HepG2 (cell line): ENCODE measurements around the gene GLUD1. TPM values are rescaled to one million over a fixed set of nuclear protein-coding genes. Genes with fewer than 3 reads are reported as not detected.

Experiments used
- AFF4 ChIP-seq: sonication (generic); formaldehyde crosslinking; IDR thresholded peaks from 2 replicates; pipeline ENCODE4 v1.4.0; 2020; ENCODE audit warnings: missing genetic modification reagents
- AGO1 ChIP-seq: fragments of 200-400 bp; formaldehyde crosslinking; IDR thresholded peaks from 2 replicates; pipeline ENCODE4 v1.6.1; 2017; ENCODE audit warnings: mild to moderate bottlenecking, low read depth, low read length, moderate library complexity; ENCODE audit not compliant: poor library complexity, severe bottlenecking
- BCLAF1 ChIP-seq: fragments of 450-650 bp; IDR thresholded peaks from 2 replicates; pipeline ENCODE4 v1.6.1; 2017; ENCODE audit warnings: mild to moderate bottlenecking
- HMGXB3 ChIP-seq: sonication (generic); formaldehyde crosslinking; IDR thresholded peaks from 2 replicates; pipeline ENCODE4 v1.4.0; 2020; ENCODE audit warnings: missing genetic modification reagents, borderline replicate concordance
- HOXD1 ChIP-seq: sonication (generic); formaldehyde crosslinking; IDR thresholded peaks from 2 replicates; pipeline ENCODE4 v1.5.0; 2020; ENCODE audit warnings: missing genetic modification reagents
- POLR2A ChIP-seq, 2 experiments: IDR thresholded peaks; 2 replicates each; pipeline ENCODE4 v1.6.1; 2011; ENCODE audit warnings: low read depth in 2 of 2, low read length in 2 of 2, mild to moderate bottlenecking in 1 of 2, moderate library complexity in 1 of 2; ENCODE audit not compliant: insufficient read depth in 1 of 2
- RERE ChIP-seq: IDR thresholded peaks from 2 replicates; pipeline ENCODE4 v1.6.1; 2016; ENCODE audit warnings: low read depth, missing genetic modification reagents, missing compliant biosample characterization
- ZNF704 ChIP-seq: sonication (generic); formaldehyde crosslinking; IDR thresholded peaks from 2 replicates; pipeline ENCODE4 v1.8.1; 2023; ENCODE audit warnings: mild to moderate bottlenecking, inconsistent platforms, moderate library complexity, missing genetic modification reagents, borderline replicate concordance
- ZNF83 ChIP-seq: sonication (generic); formaldehyde crosslinking; IDR thresholded peaks from 2 replicates; pipeline ENCODE4 v1.4.0; 2020; ENCODE audit warnings: missing genetic modification reagents, mild to moderate bottlenecking, borderline replicate concordance
- polyA plus RNA-seq, 8 experiments: library from polyadenylated mRNA; depleted of rRNA in 3 of 8; stranded (reverse) in 7 of 8; unstranded in 1 of 8; fragments of >200 nt; fragmentation: Illumina TruSeq in 4 of 8; extraction: Trizol in 4 of 8; gene quantifications; 2 replicates each; pipeline versions ENCODE4 v1.2.1 to v1.2.3, GENCODE V29; 2011 to 2016; ENCODE audit warnings: low read depth in 4 of 8, missing spikeins in 1 of 8, mixed read lengths in 1 of 8; ENCODE audit not compliant: insufficient read depth in 1 of 8
- total RNA-seq, 5 experiments: library from RNA; depleted of rRNA; stranded (reverse); fragments of >200 nt; fragmentation: Illumina TruSeq; extraction: Trizol; gene quantifications; 2 replicates each; pipeline ENCODE4 v1.2.3, GENCODE V29; 2016; ENCODE audit warnings: low read depth in 1 of 5

Gene GLUD1
- total and polyA plus RNA-seq, 2 of the 13 experiments (the other 11 are each of a cell fraction or from before 2014, with no cell fraction given), result 301 to 798 TPM

GRCh38 chr10:87092861-87093631 is 1.6 kb downstream of the GLUD1 start (continued):
- TF ChIP-seq ZNF704 (CRISPR knock-in tag) (no peak), AFF4 (0 out of 2 replicates have a peak, but pooled peaks have one; percentile 26), POLR2A (IDR thresholded peaks at IDR 0.05; ENCODE audit: insufficient read depth in 1 of 2, low read depth in 2 of 2, low read length in 2 of 2) (peak; percentile 82 to 84), HOXD1 (CRISPR knock-in tag) (no peak; the same call in 1 of the 2 replicates), AGO1 (no peak), ZNF83 (CRISPR knock-in tag) (no peak), RERE (CRISPR knock-in tag) (peak; percentile 48; the same call in 1 of the 2 replicates), HMGXB3 (CRISPR knock-in tag) (no peak; the same call in 1 of the 2 replicates), BCLAF1 (no peak)
